ENCODE measurements around the gene MLH3.

Gene MLH3

GRCh38 chr14:74980398-74980730 is 70.9 kb downstream of the MLH3 start:
- Histone ChIP-seq H3K36me3 (ENCODE audit: insufficient read depth, low read length) (no peaks in the 10 kb centered on the region), H3K4me1 (ENCODE audit: insufficient read depth, low read length) (no peaks in the 10 kb centered on the region), H3K4me3 (ENCODE audit: low read depth in 1 of 2, low read length in 2 of 2) (no peak overlapping the region), H3K4me2 (ENCODE audit: insufficient read depth, low read length) (no peak overlapping the region), H3K9me3 (ENCODE audit: insufficient read depth, low read length, severe bottlenecking) (no peaks in the 10 kb centered on the region), H3K9ac (ENCODE audit: low read depth, low read length) (no peak overlapping the region), H4K20me1 (ENCODE audit: insufficient read depth, low read length) (no peaks in the 10 kb centered on the region), H2AFZ (ENCODE audit: low read depth, low read length) (no peak overlapping the region), H3K27me3 (ENCODE audit: insufficient read depth, low read length, poor library complexity) (no peaks in the 10 kb centered on the region), H3K27ac (ENCODE audit: low read length) (no peak overlapping the region), H3K79me2 (ENCODE audit: insufficient read depth, low read length) (no peaks in the 10 kb centered on the region)
- ATAC-seq (ENCODE audit: insufficient read depth, low read depth) (no peak), DNase-seq (no peak)
- TF ChIP-seq EZH2 (IDR thresholded peaks at IDR 0.05; ENCODE audit: borderline replicate concordance, low read depth, low read length, severe bottlenecking) (no peak), CTCF (IDR thresholded peaks at IDR 0.05; ENCODE audit: borderline replicate concordance, extremely low read depth, low read length, poor library complexity, severe bottlenecking) (no peak)

GRCh38 chr14:74979442-74980397 is 71.5 kb downstream of the MLH3 start:
- Histone ChIP-seq H2AFZ (ENCODE audit: low read depth, low read length) (no peak overlapping the region), H3K36me3 (ENCODE audit: insufficient read depth, low read length) (no peaks in the 10 kb centered on the region), H3K4me3 (ENCODE audit: low read depth in 1 of 2, low read length in 2 of 2) (no peak overlapping the region), H4K20me1 (ENCODE audit: insufficient read depth, low read length) (no peaks in the 10 kb centered on the region), H3K4me2 (ENCODE audit: insufficient read depth, low read length) (no peak overlapping the region), H3K9ac (ENCODE audit: low read depth, low read length) (no peak overlapping the region), H3K27ac (ENCODE audit: low read length) (no peak overlapping the region), H3K4me1 (ENCODE audit: insufficient read depth, low read length) (no peaks in the 10 kb centered on the region), H3K27me3 (ENCODE audit: insufficient read depth, low read length, poor library complexity) (no peaks in the 10 kb centered on the region), H3K9me3 (ENCODE audit: insufficient read depth, low read length, severe bottlenecking) (no peaks in the 10 kb centered on the region), H3K79me2 (ENCODE audit: insufficient read depth, low read length) (no peaks in the 10 kb centered on the region)
- TF ChIP-seq CTCF (IDR thresholded peaks at IDR 0.05; ENCODE audit: borderline replicate concordance, extremely low read depth, low read length, poor library complexity, severe bottlenecking) = no peak
- TF ChIP-seq EZH2 (IDR thresholded peaks at IDR 0.05; ENCODE audit: borderline replicate concordance, low read depth, low read length, severe bottlenecking) = no peak
- no peak for DNase-seq
- no peak for ATAC-seq (ENCODE audit: insufficient read depth, low read depth)

GRCh38 chr14:74979029-74979428 is 72.2 kb downstream of the MLH3 start:
- no peak for ATAC-seq (ENCODE audit: insufficient read depth, low read depth)
- Histone ChIP-seq H3K27me3 (ENCODE audit: insufficient read depth, low read length, poor library complexity) (no peaks in the 10 kb centered on the region), H3K36me3 (ENCODE audit: insufficient read depth, low read length) (no peaks in the 10 kb centered on the region), H3K4me3 (ENCODE audit: low read depth in 1 of 2, low read length in 2 of 2) (no peak overlapping the region), H3K27ac (ENCODE audit: low read length) (no peak overlapping the region), H3K79me2 (ENCODE audit: insufficient read depth, low read length) (no peaks in the 10 kb centered on the region), H3K4me2 (ENCODE audit: insufficient read depth, low read length) (no peak overlapping the region), H3K4me1 (ENCODE audit: insufficient read depth, low read length) (no peaks in the 10 kb centered on the region), H4K20me1 (ENCODE audit: insufficient read depth, low read length) (no peaks in the 10 kb centered on the region), H3K9ac (ENCODE audit: low read depth, low read length) (no peak overlapping the region), H3K9me3 (ENCODE audit: insufficient read depth, low read length, severe bottlenecking) (no peaks in the 10 kb centered on the region), H2AFZ (ENCODE audit: low read depth, low read length) (no peak overlapping the region)
- DNase-seq = no peak
- TF ChIP-seq CTCF (IDR thresholded peaks at IDR 0.05; ENCODE audit: borderline replicate concordance, extremely low read depth, low read length, poor library complexity, severe bottlenecking) (no peak), EZH2 (IDR thresholded peaks at IDR 0.05; ENCODE audit: borderline replicate concordance, low read depth, low read length, severe bottlenecking) (no peak)
